ENCODE data around the gene CTSL.
A peak's percentile ranks its signal among the peaks of the same experiment; 100 is the strongest.

CTSL gene

GRCh38 chr9:87725900-87726709, at the start of gene CTSL:
Gene CTSL (plus strand): TSS chr9:87726119. CDS start chr9:87727604, 1,485 bp downstream.
- DNase-seq (ENCODE audit: low read depth), result peak; percentile 58

- DNase-seq (ENCODE audit: low read depth), result no peak
Observed at GRCh38 chr9:87676976-87677775, 48.7 kb upstream of the CTSL start.

GRCh38 chr9:87677776-87678587, 47.9 kb upstream of the CTSL start:
- no peak for DNase-seq (ENCODE audit: low read depth)

GRCh38 chr9:87678650-87679355, 47.1 kb upstream of the CTSL start:
- DNase-seq (ENCODE audit: low read depth), result no peak

GRCh38 chr9:87681271-87682061, 44.5 kb upstream of the CTSL start:
- DNase-seq (ENCODE audit: low read depth), result no peak

- no peak for DNase-seq (ENCODE audit: low read depth)
Observed at GRCh38 chr9:87682085-87682484, 43.8 kb upstream of the CTSL start.

GRCh38 chr9:87682618-87683017, 43.3 kb upstream of the CTSL start:
- DNase-seq (ENCODE audit: low read depth), result no peak

GRCh38 chr9:87683751-87684626, 41.9 kb upstream of the CTSL start:
- DNase-seq (ENCODE audit: low read depth), result no peak

GRCh38 chr9:87684627-87685219, 41.2 kb upstream of the CTSL start:
- no peak for DNase-seq (ENCODE audit: low read depth)

- DNase-seq (ENCODE audit: low read depth), result no peak
Observed at GRCh38 chr9:87685441-87685840, 40.5 kb upstream of the CTSL start.

GRCh38 chr9:87685871-87686519, 39.9 kb upstream of the CTSL start:
- DNase-seq (ENCODE audit: low read depth), result no peak

GRCh38 chr9:87686520-87687090, 39.3 kb upstream of the CTSL start:
- DNase-seq (ENCODE audit: low read depth), result no peak

GRCh38 chr9:87687207-87687606, 38.7 kb upstream of the CTSL start:
- no peak for DNase-seq (ENCODE audit: low read depth)

GRCh38 chr9:87694236-87694755, 31.6 kb upstream of the CTSL start:
- DNase-seq (ENCODE audit: low read depth), result no peak

GRCh38 chr9:87695523-87695922, 30.4 kb upstream of the CTSL start:
- DNase-seq (ENCODE audit: low read depth), result no peak

GRCh38 chr9:87696641-87697040, 29.3 kb upstream of the CTSL start:
- DNase-seq (ENCODE audit: low read depth), result no peak

- no peak for DNase-seq (ENCODE audit: low read depth)
Observed at GRCh38 chr9:87698069-87698809, 27.7 kb upstream of the CTSL start.

GRCh38 chr9:87699835-87700234, 26.1 kb upstream of the CTSL start:
- no peak for DNase-seq (ENCODE audit: low read depth)

All from activated T-helper 1 cell treated with Interleukin-2 at 50 U/mL for 16 hours (primary cell).